HUES6 (cell line): ENCODE data around the gene ZC3H12C.
"Not testable (repeated sequence)": the region's sequence is repeated elsewhere in the genome, so short reads cannot be mapped to it uniquely, and the experiment has no call there.

ENCODE experiments used
- H3K27ac ChIP-seq: 2 replicates; pipeline ENCODE4 v1.7.0; 2013; ENCODE audit warnings: low read depth, mild to moderate bottlenecking, low read length, inconsistent platforms
- H3K27me3 ChIP-seq: 2 replicates; pipeline ENCODE4 v1.6.1; 2013; ENCODE audit warnings: low read length; ENCODE audit not compliant: control insufficient read depth, insufficient read depth
- H3K36me3 ChIP-seq: 2 replicates; pipeline ENCODE4 v1.6.1; 2013; ENCODE audit warnings: low read length; ENCODE audit not compliant: control insufficient read depth, insufficient read depth
- H3K4me1 ChIP-seq: 2 replicates; pipeline ENCODE4 v1.6.1; 2013; ENCODE audit warnings: low read length; ENCODE audit not compliant: control insufficient read depth, insufficient read depth
- H3K4me3 ChIP-seq: 2 replicates; pipeline ENCODE4 v1.5.1; 2013; ENCODE audit warnings: low read depth, low read length
- H3K9ac ChIP-seq: one replicate; pipeline ENCODE4 v1.6.1; 2013; ENCODE audit warnings: mild to moderate bottlenecking, low read length
- H3K9me3 ChIP-seq: 2 replicates; pipeline ENCODE4 v1.6.1; 2013; ENCODE audit warnings: low read depth, low read length; ENCODE audit not compliant: control insufficient read depth, insufficient read depth

The ZC3H12C gene

DNA sequence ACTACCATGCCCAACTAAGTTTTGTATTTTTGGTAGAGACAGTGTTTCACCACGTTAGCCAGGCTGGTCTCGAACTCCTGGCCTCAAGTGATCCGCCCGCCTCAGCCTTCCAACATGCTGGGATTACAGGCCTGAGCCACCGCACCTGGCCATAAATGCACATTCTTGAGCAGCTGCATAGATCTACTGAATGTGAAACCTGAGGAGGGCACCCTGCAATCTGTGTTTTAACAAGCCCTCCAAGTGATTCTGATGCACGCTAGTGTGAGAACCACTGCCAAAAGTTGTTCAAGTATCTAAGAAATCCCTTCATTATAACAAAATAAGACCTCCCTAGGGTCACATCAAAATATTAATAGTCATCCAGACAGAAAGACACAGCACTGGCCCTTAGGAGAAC lies 113.9 kb downstream of the ZC3H12C start:
- no peak overlapping the region for H3K27ac ChIP-seq
- no peaks in the 10 kb centered on the region for H3K36me3 ChIP-seq
- no peak overlapping the region for H3K4me3 ChIP-seq
- H3K4me1 ChIP-seq, result peaks cover 11% of the 10 kb centered on the region; the same call in 1 of the 2 replicates
- no peaks in the 10 kb centered on the region for H3K9me3 ChIP-seq
- H3K27me3 ChIP-seq, result no peaks in the 10 kb centered on the region
- no peak overlapping the region for H3K9ac ChIP-seq

DNA sequence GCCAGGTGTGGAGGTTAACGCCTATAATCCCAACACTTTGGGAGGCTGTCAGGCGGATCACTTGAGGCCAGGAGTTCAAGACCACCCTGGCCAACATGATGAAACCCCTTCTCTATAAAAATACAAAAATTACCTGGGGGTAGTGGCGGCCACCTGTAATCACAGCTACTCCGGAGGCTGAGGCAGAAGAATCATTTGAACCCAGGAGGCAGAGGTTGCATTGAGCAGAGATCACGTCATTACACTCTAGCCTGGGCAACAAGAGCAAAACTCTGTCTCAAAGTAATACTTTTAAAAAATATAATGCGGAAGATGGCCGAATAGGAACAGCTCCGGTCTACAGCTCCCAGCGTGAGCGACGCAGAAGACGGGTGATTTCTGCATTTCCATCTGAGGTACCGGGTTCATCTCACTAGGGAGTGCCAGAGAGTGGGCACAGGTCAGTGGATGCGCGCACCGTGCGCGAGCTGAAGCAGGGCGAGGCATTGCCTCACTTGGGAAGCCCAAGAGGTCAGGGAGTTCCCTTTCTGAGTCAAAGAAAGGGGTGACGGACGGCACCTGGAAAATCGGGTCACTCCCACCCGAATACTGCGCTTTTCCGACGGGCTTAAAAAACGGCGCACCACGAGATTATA lies 115.6 kb downstream of the ZC3H12C start:
- not testable (repeated sequence) for H3K36me3 ChIP-seq, H3K27me3 ChIP-seq, H3K9me3 ChIP-seq, H3K27ac ChIP-seq
- Histone ChIP-seq H3K4me1 (peaks cover 11% of the 10 kb centered on the region; the same call in 1 of the 2 replicates), H3K9ac (peak overlapping the region; percentile 66), H3K4me3 (peak overlapping the region; percentile 60)

DNA sequence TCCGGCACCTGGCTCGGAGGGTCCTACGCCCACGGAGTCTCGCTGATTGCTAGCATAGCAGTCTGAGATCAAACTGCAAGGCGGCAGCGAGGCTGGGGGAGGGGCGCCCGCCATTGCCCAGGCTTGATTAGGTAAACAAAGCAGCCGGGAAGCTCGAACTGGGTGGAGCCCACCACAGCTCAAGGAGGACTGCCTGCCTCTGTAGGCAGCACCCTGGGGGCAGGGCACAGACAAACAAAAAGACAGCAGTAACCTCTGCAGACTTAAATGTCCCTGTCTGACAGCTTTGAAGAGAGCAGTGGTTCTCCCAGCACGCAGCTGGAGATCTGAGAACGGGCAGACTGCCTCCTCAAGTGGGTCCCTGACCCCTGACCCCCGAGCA lies 116.1 kb downstream of the ZC3H12C start:
- not testable (repeated sequence) for H3K36me3 ChIP-seq, H3K27me3 ChIP-seq, H3K27ac ChIP-seq, H3K9me3 ChIP-seq
- H3K4me3 ChIP-seq, result peak overlapping the region; percentile 60
- H3K4me1 ChIP-seq, result peaks cover 11% of the 10 kb centered on the region; the same call in 1 of the 2 replicates
- peak overlapping the region; percentile 66 for H3K9ac ChIP-seq

DNA sequence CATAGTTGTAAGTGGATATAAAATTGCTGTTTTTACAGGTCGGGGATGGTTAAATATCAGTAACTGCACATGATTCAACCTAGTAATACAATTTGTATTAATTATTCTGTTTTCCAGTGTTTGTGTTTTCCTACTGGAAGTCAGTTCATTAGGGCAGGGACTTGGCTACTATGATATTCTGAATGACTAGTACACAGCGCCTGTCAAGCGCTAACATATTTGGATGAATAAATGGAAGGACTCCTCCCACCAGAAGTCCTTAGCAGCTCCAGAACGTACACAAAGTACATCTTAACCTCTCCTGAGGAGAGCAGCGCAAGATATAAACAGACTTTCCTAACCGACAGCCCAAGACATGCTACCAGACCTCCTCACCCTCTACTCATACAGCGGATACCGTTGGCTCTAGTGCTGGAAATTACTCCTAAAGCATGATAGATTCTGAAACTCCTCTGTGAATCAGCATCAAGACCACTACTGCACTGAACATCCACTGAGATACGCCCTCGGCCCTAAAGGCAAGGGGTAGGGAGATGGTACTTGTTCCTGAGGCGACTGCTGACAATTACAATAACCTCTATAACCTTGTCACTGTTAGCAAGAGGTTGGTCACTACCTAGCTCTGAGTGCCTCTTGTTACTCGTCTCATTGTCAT lies 124.2 kb downstream of the ZC3H12C start:
- no peaks in the 10 kb centered on the region for H3K36me3 ChIP-seq
- H3K4me1 ChIP-seq, result no peaks in the 10 kb centered on the region
- no peak overlapping the region for H3K4me3 ChIP-seq
- no peak overlapping the region for H3K9ac ChIP-seq
- no peak overlapping the region for H3K27ac ChIP-seq
- no peaks in the 10 kb centered on the region for H3K27me3 ChIP-seq
- H3K9me3 ChIP-seq, result no peaks in the 10 kb centered on the region

DNA sequence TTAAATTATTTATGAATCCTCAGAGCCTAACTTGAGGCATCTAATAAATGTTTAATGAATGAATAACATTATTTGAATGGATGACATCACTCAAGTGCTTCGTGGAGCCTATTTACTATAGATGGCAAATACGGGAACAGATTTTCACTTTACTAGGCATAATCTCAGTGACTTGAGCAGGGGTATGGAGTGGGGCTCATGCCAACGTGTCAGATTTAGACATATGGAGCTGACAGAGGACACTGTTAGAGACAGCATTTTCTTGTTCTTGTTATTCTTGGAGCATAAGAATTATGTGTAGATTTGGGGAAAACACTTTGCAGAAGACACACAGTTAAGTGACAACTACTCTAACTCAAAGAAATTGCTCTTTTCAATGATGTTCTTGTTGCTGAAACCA lies 124.7 kb downstream of the ZC3H12C start:
- no peak overlapping the region for H3K4me3 ChIP-seq
- H3K36me3 ChIP-seq, result no peaks in the 10 kb centered on the region
- H3K4me1 ChIP-seq, result no peaks in the 10 kb centered on the region
- H3K9me3 ChIP-seq, result no peaks in the 10 kb centered on the region
- H3K27ac ChIP-seq, result no peak overlapping the region
- H3K9ac ChIP-seq, result no peak overlapping the region
- H3K27me3 ChIP-seq, result no peaks in the 10 kb centered on the region

DNA sequence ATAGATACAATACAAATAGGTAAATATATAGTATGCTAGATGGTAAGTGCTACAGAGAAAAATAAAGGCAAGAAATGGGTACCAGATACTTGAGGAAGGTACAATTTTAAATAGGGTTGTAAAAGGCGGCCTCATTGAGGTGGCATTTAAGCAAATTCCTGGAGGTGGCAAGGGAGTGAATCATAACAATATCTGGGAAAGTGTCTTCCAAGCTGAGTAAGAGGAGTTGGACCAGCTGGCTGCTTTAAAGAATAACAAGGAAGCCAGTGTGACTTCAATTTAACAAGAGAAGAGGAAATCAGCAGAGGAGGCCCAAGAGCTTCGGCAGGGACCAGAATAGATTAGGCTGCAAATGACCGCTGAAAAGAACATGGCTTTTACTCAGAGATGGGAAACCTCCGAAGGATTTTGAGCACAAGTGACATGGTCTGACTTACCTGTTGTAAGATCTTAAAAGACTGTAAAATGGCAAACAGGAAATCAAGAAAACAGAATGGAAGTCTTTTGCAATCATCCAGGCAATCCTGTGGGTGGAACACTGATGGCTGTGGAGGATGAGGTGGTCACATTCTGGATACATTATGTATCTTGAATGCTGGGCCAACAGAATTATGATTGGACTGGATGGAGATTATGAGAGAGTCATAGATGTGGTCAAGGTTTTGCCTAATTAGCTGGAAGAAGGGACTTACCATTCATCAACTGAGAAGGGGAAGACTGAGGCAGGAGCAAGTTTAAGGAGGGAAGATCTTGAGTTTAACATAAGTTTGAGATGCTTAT lies 126.0 kb downstream of the ZC3H12C start:
- Histone ChIP-seq H3K36me3 (no peaks in the 10 kb centered on the region; the same call in 1 of the 2 replicates), H3K4me1 (no peaks in the 10 kb centered on the region), H3K4me3 (no peak overlapping the region), H3K9me3 (no peaks in the 10 kb centered on the region), H3K9ac (no peak overlapping the region), H3K27me3 (no peaks in the 10 kb centered on the region), H3K27ac (no peak overlapping the region)
